ELR (cell line): ENCODE measurements around the gene RNF146.
"Not testable (repeated sequence)": the region's sequence is repeated elsewhere in the genome, so short reads cannot be mapped to it uniquely, and the experiment has no call there.

Source experiments
- DNase-seq: peaks from one replicate; pipeline ENCODE4 v3.0.0-alpha.2; 2015; ENCODE audit warnings: low read depth

Gene RNF146, protein sequence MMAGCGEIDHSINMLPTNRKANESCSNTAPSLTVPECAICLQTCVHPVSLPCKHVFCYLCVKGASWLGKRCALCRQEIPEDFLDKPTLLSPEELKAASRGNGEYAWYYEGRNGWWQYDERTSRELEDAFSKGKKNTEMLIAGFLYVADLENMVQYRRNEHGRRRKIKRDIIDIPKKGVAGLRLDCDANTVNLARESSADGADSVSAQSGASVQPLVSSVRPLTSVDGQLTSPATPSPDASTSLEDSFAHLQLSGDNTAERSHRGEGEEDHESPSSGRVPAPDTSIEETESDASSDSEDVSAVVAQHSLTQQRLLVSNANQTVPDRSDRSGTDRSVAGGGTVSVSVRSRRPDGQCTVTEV

DNA sequence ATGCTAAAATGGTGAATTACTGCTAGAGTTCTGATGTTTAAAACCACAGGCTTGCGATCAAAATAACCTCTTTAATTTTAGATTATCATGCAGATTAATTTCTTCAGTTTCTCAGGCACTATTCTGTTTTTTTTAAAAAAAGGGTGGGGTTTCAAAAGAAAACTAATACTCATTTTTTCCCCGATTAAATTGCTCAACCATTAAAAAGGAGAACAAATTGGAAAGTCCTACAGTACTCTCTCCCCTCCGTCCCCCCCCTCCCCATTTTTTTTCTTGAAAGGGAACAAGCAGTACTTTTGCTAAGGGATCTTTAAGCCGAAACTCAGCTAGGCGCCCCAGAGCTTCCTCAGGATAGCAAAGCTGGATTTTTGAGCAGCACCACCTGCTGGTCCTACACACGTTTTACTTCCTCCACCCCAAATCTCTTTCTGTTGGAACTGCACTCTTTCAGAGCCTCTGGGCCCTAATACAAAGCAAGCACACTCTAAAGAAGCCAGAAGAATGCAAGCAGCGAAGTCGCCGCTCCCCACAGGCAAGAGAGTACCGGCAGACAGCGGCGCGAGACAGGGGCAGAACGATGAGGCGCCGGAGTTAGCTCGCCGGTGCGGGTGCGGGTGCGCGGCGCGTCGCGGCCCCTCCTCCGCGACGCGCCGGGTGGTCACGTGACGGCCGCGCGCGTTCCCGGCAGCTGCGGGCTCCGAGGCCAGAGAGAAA lies at the start of gene RNF146:
TSS of gene RNF146 (plus strand) at position 687 of the 714 bp plus-strand sequence. CDS start 13,475 bp downstream, outside the sequence.
- peak; percentile 82 for DNase-seq

DNA sequence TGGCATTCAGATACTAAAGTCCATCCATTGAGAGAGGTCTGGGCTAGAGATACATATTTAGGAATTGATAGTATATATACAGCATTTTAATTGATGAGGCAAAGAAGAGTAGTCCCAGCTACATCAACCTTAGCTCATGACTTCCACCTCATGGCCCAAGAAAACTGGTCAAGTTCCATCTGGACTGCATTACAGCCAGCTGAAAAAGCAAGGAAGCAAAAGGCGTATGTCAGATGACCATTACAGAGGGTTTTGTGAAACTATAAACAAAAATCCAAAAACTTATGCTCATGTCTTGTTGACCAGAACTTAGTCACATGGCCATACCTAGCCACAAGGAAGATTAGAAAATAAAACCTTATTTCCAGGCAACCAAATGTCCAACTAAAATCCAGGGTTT lies 46.8 kb upstream of the RNF146 start:
- DNase-seq: no peak

DNA sequence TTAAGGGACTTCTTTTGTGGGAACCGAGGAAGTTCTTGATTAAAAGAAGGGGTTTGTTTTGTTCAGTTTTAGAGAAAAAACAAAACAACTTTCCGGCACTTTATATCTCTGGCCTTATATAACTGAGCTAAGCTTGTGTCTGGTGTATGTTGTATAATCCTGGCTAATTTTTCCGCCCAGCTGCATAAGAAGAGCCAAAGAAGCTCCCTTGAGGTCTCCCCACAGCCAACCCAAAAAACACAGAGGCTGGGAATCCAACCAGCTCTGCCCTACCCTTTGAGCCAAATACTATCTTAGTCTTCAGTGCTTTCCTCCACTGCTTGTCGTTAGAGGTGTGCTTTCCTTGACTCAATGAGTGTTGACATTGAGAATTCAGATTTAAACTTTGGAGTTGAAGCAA lies 45.5 kb upstream of the RNF146 start:
- no peak for DNase-seq

DNA sequence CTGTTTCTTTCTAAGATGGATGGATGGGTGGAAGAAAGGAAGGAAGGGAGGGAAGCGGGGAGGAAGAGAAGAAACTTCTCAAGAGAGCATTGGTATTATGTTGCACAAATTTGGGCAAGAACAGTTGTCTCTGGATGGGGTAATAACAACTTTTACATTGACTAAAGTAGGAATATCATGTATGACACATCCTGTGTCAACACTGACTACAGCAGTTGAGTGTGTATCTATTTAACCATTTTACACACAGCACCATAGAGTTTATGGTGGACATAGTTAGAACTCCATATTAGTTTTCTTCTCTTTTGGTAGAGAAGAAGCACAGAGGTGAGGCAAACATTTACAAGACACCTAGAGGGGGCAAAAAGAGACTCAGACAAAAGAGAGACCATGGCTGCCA lies 44.2 kb upstream of the RNF146 start:
- no peak for DNase-seq

DNA sequence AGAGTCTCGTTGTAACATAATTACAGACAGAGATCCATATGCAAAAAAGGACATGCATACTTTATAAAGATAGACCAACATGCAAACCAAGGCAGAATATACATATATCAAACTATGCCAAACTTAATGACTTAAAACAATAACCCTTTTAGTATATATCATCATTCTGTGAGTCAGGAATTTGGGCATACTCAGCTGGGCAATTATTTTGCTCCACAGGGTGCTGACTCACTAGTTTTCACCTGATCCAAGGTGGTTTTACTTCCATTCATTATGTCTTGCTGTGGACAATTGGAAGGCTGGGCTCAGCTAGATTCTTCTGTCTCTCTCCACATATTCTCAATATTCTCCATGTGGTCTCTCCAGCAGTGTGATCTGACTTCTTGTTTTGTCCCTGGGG lies 41.2 kb upstream of the RNF146 start:
- no peak for DNase-seq

DNA sequence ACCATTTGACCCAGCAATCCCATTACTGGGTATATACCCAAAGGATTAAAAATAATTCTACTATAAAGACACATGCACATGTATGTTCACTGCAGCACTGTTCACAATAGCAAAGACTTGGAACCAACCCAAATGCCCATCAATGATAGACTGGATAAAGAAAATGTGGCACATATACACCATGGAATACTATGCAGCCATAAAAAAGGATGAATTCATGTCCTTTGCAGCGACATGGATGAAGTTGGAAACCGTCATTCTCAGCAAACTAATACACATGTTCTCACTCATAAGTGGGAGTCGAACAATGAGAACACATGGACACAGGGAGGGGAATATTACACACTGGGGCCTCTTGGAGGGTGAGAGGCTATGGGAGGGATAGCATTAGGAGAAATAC lies 32.8 kb upstream of the RNF146 start:
- not testable (repeated sequence) for DNase-seq

DNA sequence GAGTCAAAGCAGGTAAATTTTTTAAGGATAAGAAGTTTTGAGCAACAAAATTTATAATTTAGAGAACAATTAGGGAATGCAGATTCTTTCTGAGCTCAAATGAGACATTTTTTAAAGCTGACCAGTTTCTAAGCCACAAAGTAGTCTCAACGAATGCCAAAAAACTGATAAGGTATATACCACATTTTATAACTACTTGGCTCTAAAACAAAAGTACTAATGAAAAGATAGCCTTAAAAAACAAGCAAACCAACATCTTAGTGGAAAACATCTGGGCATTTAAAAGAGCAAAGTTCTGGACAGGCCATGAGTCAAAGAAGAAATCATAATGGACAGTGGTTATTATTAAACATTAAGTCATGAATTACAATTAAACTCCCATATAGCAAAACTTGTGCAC lies 23.2 kb upstream of the RNF146 start:
- DNase-seq: no peak

DNA sequence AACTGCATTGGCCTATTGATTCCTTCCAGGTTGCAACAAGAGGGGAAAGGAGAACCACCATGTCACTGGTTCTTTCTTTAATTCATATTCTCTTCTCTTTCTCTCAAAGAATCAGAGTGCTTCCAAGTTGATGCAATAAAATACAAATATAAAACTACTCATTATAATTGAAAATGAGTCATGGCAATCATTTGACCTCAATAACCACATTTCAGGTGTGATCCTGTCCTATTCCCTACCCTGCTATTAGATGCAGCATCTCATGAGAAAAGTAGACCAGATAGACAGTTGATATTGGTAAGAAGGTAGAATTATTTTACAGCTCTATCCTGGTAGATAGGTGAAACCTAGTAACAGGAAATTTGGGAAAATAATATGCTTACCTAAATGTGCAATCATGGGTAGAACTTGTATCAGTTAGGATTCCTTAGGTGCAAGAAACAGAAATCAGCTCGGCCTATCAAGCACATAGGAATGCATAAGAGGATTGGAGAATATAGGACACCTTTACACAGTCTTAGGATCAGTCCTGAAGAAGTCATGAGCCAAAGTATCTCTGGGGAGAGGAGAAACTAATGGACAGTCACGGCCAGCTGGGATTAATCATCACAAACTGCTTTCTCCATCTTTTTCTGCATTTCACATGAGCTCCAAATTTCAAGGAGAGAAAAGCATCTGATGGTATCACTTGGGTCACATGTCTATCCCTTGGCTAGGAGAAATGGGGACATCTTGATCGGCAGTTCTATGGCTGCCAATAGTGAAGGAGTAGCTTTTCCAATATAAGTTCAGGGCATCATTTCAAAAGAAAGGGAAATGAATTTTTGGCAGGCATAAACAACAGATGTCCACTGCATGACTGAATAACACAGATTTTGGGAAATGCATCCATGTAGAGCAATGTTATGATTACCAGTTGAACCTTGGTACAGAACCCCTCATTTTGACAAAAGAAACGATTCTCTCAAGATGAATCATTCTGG lies 19.3 kb upstream of the RNF146 start:
- no peak for DNase-seq

DNA sequence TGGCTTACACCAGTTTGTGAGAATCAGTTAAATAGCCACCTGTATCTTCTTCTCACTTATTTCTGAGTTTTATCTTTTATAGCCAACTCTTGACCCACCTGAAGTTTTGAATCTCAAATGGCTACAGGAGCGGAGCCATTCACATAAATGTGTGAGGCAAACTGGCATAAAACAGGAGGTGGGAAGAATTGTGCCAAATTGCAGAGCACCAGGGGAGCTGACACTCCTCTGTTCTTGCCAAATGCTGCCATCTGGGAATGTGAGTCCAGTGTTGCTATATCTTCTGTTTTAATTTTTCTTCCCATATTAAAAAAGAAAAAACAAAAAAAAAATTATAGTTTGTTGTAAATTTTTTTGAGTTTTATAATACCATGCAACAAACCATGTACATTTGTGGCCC lies 17.0 kb upstream of the RNF146 start:
- no peak for DNase-seq

DNA sequence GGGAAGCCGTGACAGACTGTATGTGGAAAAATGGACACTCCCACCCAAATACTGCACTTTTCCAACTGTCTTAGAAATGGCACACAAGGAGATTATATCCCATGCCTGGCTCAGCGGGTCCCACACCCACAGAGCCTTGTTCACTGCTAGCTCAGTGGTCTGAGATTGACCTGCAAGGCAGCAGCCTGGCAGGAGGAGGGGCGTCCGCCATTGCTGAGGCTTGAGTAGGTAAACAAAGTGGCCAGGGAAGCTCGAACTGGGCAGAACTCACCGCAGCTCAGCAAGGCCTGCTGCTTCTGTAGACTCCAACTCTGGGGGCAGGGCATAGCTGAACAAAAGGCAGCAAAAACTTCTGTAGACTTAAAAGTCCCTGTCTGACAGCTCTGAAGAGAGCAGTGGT lies 11.4 kb upstream of the RNF146 start:
- no peak for DNase-seq

DNA sequence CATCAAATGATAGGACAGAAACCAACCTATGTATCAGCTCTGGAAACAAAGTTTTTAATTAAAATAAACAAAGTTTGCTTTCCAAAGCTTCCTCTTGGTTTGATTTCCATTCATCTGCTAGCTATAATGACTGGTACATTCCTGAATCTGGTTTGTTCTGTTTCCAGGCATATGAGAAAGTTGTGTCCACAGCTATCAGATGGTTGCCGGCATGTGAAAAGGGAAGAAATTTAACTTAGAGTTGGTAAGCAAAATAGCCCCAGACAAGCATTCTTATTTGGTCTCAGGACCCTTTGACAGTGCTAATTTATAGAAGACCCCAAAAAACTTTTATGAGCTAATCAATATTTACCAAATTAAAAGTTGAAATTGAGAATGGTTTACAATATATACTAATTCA lies 3.8 kb upstream of the RNF146 start:
- DNase-seq: no peak

DNA sequence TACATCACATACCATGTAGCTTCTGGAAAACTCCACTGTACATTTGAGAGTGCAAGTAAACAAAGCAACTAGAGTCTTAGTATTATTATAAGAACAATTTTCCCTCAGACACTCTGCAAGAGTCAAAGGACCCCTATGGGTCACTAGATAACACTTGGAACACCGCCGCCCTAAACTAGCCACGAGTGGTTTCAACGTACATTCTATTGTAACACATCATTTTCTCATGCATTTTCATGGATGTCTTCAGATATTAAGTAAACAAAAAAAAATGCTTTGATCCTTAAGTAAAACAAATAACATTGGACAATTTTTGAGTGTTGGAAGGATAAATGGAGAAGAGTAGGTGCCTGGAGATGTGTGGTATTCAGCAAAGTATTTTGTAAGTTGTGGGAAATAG lies 3.2 kb upstream of the RNF146 start:
- no peak for DNase-seq

DNA sequence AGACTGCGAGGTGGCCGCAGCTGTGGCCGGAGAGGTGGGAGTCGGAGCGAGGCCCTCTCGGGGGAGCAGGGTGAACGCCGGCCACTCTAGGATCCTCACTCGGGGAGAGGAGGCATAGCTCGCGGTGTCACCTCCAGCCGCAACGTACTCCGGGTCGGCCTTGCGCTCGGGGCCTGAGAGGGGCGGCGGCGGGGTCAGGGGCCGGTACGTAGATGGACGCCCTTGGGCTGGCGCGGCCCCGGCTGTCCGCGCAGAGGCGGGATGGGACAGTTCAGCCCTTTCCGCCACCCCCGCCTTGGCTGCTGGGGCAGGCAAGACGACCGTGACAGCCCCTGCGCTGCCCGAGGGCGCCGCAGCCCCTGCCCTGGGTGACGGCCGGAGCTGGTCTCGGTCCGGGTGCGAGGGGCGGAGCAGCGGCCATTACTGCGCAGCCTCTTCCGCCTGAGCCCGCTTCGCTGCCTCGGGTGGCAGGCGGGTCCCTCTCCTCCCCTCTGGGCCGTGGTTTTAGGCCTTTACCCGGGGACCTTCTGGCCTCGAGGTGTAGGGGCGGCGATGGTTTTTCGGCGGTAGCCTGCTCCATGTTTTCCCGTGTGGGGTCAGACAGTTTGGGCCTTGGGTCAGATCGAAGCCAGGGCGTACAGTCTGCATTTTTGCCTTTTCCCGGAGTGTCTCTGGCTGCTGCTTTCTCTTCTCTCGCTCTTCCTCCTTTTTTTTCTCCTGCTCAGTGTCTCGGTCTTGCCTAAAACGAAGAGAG lies 405 bp downstream of the RNF146 start:
- DNase-seq: peak; percentile 65

DNA sequence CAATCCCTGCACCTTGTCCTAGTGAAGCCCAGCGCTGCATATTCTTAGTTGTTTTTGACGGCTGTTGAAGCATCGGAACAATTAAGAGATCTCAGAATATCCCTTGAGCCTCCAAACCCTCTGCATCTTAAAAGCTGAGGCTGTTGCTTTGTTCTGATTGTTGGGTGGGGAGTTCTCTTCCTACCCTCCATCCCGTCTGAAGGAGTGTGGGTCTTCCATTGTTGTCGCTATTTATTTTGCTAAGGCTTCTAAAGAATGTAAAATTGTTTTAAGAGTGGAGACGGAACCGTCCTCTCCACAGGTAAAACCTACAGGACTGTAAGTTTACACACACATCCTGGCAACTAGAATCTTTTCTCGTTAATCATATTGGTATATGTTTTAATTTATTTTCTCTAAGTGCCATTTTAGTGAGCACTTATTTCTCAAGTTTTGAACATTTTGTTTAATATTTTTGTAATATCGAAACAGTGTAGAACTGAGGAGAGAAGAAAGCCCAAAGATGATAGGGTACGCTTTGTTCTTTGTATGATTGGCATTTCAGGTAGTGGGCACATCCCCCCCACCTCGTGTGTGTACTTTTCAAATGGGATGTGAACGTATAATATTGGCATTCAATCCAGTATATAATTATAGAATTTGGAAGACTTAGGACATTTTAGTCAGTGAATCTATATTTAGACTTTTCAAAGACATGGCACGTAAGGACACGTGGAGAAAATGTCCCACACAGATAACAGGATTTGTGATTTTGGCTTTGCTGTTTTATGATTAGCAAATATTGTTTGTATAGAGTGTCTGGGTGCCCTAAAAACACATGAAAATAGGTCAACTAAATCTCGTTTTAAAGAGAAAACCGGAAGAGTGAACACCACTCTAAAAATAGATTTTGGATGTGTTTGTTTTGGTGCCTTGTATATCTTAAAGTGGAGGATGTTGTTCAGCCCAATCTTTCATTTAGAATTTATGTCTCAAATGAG lies 1.3 kb downstream of the RNF146 start:
- DNase-seq: peak; percentile 12

DNA sequence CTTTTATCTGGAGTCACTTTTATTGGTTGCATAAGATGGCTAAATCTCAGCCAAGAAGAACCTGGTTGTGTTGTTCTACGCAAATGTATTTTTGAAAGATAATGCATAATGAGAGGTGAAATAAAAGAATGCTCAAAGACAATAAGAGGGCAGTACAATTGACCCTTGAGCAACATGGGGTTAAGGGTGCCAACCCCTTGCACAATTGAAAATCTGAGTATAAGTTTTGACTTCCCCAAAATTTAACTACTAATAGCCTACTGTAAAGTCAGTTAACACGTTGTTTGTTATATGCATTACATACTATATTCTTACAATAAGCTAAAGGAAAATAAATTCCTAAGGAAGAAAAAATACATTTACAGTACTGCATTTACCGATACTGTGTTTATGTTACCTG lies 5.9 kb downstream of the RNF146 start:
- no peak for DNase-seq

DNA sequence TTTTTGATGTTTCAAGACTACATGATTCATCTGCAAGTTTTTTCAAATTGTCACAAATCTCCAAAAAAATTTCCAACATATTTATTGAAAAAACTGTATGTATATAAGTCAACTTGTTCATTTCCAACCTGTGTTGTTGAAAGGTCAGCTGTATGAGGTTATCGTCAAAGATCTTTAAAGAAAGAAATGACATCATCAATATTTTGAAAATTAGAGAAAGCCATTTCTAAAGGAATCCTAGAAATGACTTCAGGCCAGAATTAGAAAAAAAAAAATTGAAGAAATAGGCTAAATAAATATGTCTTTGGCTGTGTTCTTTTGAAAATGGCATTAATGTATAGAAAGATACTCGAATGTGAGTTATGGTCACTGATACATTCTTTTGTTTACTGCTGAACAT lies 6.8 kb downstream of the RNF146 start:
- no peak for DNase-seq

DNA sequence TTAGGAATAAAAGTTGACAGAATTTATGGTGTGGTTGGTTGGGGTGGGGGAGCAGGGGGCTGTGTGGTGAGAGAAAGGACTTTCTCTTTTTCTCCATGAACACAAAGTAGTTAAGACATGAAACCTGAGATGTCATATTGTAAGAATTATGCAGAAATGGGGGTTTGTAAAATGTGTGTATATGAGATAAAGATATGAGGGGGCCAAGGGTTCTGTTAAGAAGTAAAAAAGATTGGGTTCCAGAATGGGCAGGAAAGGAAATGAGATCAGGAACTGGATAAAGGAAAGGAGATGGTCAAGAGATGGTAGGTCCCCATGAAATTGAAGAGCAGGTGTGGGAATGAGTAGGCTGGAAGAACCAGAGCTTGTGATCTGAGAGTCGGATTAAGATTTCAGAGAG lies 9.7 kb downstream of the RNF146 start:
- DNase-seq: no peak

DNA sequence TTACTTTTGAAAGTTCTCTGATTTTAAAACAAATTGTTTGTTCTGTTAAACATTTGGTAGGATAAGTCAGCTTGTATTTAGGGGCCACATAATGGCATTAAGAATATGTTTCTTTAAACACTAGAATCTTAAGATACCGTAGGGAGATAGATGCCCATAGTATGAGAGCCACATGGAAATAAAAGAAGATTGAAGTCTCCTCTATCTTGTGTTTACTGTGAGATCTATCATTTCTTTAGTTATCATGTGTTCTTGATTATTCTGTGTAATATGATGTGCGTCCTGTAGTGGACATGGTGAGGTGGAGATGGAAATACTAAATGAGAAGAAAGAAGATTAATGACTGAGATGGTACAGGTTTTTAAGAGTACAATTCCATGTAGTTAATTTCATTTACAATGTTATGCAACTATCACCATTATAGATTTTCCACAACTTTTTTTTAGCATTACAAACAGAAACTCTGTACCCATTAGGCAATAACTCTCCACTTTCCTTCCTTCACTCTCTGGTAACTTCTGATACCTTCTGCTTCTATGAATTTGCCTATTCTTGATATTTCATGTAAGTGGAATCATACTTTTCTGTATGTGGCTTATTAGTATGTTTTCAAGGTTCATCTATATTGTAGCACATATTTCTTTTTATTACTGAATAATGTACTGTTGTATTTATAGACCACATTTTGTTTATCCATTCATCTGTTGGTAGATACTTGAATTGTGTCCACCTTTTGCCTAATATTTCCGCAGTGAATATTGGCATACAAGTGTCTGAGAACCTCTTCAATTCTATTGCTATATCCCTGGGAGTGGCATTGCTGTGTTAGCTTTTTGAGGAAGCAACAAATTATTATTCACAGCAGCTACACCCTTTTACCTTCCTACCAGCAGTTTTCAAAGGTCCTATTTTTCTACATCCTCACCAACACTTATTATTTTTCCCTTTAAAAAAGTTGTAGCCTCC lies 11.5 kb downstream of the RNF146 start:
- DNase-seq: no peak

DNA sequence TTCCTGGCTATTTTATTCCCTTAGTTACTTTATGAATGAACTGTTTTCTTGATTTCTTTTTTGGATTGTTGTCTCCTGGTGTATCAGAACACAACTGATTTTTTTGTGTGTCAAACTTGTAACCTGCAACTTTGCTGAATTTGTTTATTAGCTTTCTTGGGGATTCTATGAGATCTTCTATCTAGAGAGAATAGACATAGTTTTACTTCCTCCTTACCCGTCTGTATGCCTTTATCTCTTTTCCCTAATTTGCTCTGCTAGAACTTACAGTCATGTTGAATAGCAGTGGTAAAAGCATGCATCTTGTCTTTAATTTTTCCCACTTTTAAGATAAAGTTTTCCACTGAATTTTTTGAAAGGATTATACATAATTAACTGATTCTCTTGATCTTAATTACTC lies 13.2 kb downstream of the RNF146 start:
- DNase-seq: no peak
